Activated naive CD8-positive, alpha-beta T cell (primary cell): ENCODE results near the gene NEDD4.
"Not testable (repeated sequence)": the region's sequence is repeated elsewhere in the genome, so short reads cannot be mapped to it uniquely, and the experiment has no call there.

Experiments used
- H3K27ac Mint-ChIP-seq: one replicate; pipeline ENCODE4 v1.8.0; 2021; ENCODE audit warnings: mixed read lengths
- H3K27me3 Mint-ChIP-seq: one replicate; pipeline ENCODE4 v1.8.0; 2021; ENCODE audit warnings: mixed read lengths
- H3K36me3 Mint-ChIP-seq: one replicate; pipeline ENCODE4 v1.8.0; 2021; ENCODE audit warnings: mixed read lengths
- H3K4me1 Mint-ChIP-seq: one replicate; pipeline ENCODE4 v1.8.0; 2021; ENCODE audit warnings: low read depth, mixed read lengths
- H3K4me3 Mint-ChIP-seq: one replicate; pipeline ENCODE4 v1.8.0; 2021; ENCODE audit warnings: mild to moderate bottlenecking, mixed read lengths
- H3K9me3 Mint-ChIP-seq: one replicate; pipeline ENCODE4 v1.8.0; 2021; ENCODE audit warnings: low read depth, mixed read lengths

The NEDD4 gene

DNA sequence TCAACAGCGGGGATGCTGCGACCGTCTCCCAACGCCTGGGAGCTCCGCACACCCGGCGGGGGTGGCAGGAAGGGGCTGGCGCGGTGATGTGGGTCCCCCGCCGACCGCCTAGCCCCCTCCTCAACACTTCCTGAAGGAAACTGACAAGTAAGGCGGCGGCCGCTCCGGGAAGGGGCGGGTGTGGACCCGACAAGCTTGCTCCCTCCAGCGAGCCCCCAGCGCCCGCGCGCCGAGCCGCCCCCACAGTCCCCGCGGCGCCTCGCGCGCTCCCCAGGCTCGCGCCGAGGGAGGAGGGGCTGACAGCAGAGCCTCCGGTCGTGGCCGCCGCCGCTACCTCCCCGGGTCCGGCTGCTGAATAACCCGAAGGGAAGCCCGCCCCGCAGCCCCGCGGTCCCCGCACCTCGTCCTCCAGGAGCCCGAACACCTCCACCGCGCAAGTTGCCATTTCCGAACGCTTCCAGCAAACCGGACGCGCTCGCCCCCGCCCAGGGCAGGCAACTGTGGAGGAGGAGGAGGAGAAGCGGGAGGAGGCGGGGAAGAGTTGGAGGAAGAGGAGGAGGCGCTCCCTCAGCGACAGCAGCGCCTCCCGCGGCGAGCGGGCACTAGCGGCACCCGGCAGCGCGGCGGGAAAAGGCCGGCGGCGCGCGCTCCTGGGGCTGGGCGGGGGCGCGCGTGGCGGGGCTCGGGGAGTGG, at the start of gene NEDD4:
Gene NEDD4 (minus strand): TSS at position 502 of the 693 bp plus-strand sequence. CDS start 57 bp downstream, at position 445.
- no peaks in the 10 kb centered on the region for H3K9me3 Mint-ChIP-seq

DNA sequence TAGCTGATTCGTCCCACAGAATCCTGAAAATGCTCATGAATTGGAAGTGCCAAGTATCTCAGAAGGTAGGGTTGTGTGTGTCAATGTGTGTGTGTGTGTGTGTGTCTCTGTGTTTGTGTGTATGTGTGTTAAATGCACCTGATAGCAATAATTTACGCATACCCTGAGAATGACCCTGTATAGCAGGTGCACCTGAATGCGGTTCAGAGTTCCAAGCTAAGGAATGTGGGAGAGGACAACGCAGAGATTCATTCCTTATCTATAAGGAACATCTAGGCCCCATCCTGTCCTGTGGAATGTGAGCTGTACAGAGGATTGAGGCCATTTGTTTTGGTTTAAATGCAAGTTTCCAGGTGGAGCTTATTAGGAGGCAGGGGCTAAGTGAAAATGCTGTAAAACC, 49.1 kb upstream of the NEDD4 start:
- Mint-ChIP-seq H3K36me3 (peaks cover 13% of the 10 kb centered on the region), H3K9me3 (peaks cover 23% of the 10 kb centered on the region), H3K4me1 (peaks cover 68% of the 10 kb centered on the region), H3K27me3 (no peaks in the 10 kb centered on the region), H3K27ac (peak overlapping the region; percentile 46), H3K4me3 (peak overlapping the region; percentile 68)

More for the DNA sequence above, at the start of gene NEDD4:
- Mint-ChIP-seq H3K27me3 (no peaks in the 10 kb centered on the region), H3K4me3 (peak within 1 kb of the TSS; percentile 93), H3K27ac (peak within 1 kb of the TSS; percentile 41), H3K4me1 (peaks cover 20% of the 10 kb centered on the region), H3K36me3 (no peaks in the 10 kb centered on the region)

DNA sequence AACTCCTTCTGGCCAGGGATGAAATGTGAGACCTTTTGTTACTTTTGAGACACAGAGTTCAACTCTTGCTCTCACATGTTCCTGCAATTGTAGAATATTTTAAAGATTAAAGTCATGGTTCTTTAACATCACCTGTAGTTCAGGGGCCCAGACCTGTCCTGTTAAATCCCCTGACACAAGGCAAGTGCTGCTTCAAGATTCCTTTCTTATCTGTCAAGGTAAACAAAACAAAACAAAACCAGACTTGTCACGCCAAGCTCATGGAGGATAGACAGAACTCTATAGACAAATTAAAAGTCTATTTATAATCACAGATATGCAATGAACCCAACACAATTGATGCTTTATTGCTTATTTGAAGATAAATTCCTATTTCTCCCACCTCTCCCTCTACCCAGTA, 48.6 kb upstream of the NEDD4 start:
- Mint-ChIP-seq H3K36me3 (peaks cover 13% of the 10 kb centered on the region), H3K4me1 (peaks cover 73% of the 10 kb centered on the region), H3K27ac (peak overlapping the region; percentile 46), H3K4me3 (peak overlapping the region; percentile 68), H3K27me3 (no peaks in the 10 kb centered on the region), H3K9me3 (peaks cover 23% of the 10 kb centered on the region)

DNA sequence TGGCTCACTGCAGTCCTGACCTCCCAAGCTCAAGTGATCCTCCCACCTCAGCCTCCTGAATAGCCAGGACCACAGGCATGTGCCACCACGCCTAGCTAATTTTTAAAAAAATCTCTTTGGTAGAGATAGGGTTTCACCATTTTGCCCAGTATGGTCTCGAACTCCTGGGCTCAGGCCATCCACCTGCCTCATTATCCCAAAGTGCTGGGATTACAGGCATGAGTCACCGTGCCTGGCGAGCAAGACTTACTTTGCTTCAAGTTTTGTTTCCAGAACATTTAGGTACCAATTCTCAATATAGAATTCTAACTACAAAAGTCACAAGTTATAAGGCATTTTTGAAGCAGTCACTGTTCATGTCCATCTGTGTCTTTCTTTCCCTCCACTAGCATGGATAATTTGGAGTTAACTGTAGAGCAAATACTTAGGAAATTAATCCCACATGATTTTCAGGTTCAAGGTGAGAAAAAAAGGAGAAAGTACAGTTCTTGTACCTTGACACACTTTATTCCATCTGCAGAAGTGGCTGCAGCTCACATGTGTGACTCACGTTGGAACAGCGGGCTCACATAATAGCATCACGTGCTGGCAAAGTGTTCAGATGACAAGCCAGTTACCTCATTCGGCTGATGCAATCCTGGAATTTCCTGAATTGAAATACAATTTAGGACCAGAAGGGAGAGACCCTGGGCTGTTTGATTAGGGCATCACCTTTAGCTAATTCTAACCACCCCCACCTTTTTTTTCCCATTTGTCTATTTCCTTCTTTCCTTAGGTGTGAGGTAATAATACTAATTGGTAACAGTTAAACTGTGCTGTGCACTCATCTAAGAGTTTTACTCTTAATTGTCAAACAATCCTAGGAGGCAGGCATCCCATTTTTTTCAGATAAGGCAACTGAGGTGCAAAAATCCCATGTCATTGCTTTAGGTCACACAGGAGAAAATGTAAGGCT, 46.9 kb upstream of the NEDD4 start:
- H3K4me1 Mint-ChIP-seq, result peaks cover 74% of the 10 kb centered on the region
- H3K9me3 Mint-ChIP-seq, result peaks cover 16% of the 10 kb centered on the region
- peaks cover 7% of the 10 kb centered on the region for H3K36me3 Mint-ChIP-seq
- peak overlapping the region; percentile 64 for H3K27ac Mint-ChIP-seq
- peak overlapping the region; percentile 30 for H3K4me3 Mint-ChIP-seq
- no peaks in the 10 kb centered on the region for H3K27me3 Mint-ChIP-seq

DNA sequence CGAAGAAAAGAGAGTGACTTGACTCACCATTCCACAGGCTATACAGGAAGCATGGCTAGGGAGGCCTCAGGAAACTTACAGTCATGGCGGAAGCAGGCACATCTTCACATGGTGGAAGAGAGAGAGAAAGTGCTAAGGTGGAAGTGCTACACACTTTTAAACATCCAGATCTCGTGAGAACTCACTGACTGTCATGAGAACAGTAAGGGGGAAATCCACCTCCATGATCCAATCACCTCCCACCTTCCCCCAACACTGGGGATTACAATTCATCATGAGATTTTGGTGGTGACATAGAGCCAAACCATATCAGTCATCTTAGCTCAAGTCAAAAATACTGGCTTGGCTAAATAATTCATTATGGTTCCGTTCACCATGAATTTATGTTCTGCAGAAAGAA, 45.3 kb upstream of the NEDD4 start:
- H3K4me3 Mint-ChIP-seq, result peak overlapping the region; percentile 57
- peaks cover 4% of the 10 kb centered on the region for H3K36me3 Mint-ChIP-seq
- peaks cover 8% of the 10 kb centered on the region for H3K9me3 Mint-ChIP-seq
- no peaks in the 10 kb centered on the region for H3K27me3 Mint-ChIP-seq
- H3K4me1 Mint-ChIP-seq, result peaks cover 65% of the 10 kb centered on the region
- peak overlapping the region; percentile 85 for H3K27ac Mint-ChIP-seq

DNA sequence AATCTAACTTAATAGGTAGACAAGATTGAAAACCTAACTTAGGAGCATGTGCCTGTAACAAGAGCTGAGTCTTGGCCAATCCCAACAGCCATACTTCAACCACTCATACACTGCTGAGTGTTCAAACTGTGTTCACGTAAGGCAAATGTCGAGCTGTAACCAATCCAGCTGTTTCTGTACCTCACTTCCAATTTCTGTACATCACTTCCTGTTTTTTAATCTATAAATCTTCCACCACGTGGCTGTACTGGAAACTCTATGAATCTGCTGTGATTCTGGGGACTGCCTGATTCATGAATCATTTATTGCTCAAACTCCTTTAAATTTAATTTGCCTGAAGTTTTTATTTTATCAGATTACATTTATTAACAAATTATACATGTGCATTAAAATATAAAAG, 44.6 kb upstream of the NEDD4 start:
- H3K27me3 Mint-ChIP-seq, result no peaks in the 10 kb centered on the region
- peaks cover 4% of the 10 kb centered on the region for H3K36me3 Mint-ChIP-seq
- H3K4me1 Mint-ChIP-seq, result peaks cover 59% of the 10 kb centered on the region
- peaks cover 3% of the 10 kb centered on the region for H3K9me3 Mint-ChIP-seq
- H3K4me3 Mint-ChIP-seq, result no peak overlapping the region
- peak overlapping the region; percentile 50 for H3K27ac Mint-ChIP-seq

DNA sequence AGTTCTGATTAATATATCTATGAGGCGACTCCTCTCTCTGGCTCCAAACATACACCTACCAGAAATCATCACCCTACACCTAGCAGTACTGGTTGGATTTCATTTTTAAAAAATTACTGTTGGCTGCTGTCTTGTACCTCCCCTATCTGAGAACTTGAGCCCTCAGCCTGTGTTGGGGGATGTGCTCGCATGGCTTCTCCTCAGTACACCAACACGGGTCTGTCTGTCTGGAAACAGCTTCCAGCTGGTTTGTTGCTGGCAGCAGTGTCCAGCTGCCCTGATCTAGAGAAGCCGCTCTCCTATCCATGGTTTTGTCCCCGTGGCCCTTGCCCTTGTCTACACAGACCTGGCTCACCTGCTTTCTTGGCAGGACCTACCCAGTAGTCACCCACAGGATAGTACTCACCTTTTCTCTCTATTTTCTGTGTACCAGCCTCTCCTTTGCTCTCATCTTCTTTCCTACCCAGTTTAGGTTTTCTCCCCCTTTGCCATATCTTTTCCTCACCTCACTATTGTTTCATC, 43.2 kb upstream of the NEDD4 start:
- H3K4me3 Mint-ChIP-seq, result no peak overlapping the region
- no peak overlapping the region for H3K27ac Mint-ChIP-seq
- H3K9me3 Mint-ChIP-seq, result peaks cover 3% of the 10 kb centered on the region
- peaks cover 44% of the 10 kb centered on the region for H3K4me1 Mint-ChIP-seq
- H3K27me3 Mint-ChIP-seq, result no peaks in the 10 kb centered on the region
- H3K36me3 Mint-ChIP-seq, result peaks cover 4% of the 10 kb centered on the region

DNA sequence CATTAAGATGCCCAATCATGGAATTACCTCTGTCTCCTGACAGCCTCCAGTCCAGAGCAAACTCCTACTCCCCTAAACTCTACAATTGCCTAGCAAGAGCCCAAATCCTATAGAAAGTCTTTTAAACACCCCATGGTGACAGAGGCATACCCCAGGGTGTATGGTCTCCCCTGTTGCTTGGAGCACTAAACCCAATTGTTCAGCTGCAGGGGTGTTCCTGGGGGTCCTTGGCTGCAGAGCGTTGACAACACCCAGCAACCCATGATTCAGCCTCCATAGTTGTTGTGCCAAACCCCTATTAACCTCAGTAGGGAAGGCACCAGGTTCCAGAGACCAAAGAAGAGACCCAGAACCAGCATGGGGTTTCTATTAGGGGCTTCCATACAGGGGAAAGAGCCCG, 41.8 kb upstream of the NEDD4 start:
- Mint-ChIP-seq H3K36me3 (peaks cover 4% of the 10 kb centered on the region), H3K27ac (no peak overlapping the region), H3K27me3 (no peaks in the 10 kb centered on the region), H3K4me3 (no peak overlapping the region), H3K4me1 (peaks cover 33% of the 10 kb centered on the region), H3K9me3 (peaks cover 3% of the 10 kb centered on the region)

DNA sequence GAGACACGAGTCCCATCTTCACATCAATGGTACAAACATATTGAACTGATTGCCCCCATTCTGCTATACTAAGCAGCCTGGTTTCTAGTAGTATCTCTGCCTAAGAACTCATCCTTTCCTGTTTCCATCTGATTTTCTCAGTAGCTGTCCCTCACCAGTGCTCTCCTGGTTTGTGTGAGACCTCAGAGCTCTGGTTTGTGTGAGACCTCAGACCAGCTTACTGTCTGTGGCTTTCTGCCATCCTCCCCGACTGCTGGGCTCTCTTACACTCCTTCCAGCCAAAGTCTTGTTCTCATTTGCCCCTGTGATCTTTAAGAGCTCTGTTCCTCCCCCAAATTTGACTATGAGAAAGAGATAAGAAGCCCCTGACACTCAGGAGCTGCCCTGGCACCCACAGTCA, 41.1 kb upstream of the NEDD4 start:
- H3K4me3 Mint-ChIP-seq, result no peak overlapping the region

DNA sequence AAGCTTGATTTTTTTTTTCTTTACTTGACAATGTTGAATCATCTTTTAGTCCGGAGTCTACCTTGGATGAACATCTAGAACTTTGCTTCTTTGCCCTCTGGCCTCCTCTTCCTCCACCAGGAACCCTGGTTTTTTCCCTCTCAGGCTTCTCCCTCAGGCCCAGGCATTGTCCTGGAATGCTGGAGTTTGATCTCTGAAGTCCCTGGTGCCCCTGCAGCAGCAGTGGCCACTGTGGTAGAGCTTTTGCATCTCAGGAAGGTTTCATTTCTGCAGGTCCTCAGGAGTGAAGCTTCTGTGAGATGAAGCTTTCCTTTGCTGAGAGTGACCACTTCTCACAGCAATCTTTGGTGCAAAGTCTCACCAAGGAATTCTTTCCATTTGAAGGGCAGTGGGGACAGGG, 39.0 kb upstream of the NEDD4 start:
- Mint-ChIP-seq H3K27me3 (no peaks in the 10 kb centered on the region), H3K4me3 (no peak overlapping the region), H3K27ac (no peak overlapping the region), H3K4me1 (peaks cover 12% of the 10 kb centered on the region), H3K9me3 (no peaks in the 10 kb centered on the region), H3K36me3 (peaks cover 2% of the 10 kb centered on the region)

More for the DNA sequence above, 41.1 kb upstream of the NEDD4 start:
- Mint-ChIP-seq H3K9me3 (peaks cover 3% of the 10 kb centered on the region), H3K27ac (no peak overlapping the region), H3K4me1 (peaks cover 29% of the 10 kb centered on the region), H3K27me3 (no peaks in the 10 kb centered on the region), H3K36me3 (peaks cover 4% of the 10 kb centered on the region)

DNA sequence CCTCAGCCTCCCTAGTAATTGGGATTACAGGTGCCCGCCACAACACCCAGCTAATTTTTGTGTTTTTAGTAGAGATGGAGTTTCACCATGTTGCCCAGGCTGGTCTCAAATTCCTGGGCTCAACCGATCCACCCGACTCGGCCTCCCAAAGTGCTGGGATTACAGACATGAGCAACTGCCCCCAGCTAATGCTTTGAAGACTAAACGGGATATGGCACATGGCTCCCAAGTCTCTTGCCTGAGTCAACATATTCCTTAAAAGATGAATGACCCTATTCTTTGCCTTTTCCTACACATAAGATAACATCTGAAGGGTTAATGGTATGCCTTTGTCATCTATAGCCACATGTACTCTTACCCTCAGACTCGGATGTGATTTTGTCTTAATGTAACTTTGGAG, 38.4 kb upstream of the NEDD4 start:
- H3K9me3 Mint-ChIP-seq, result no peaks in the 10 kb centered on the region
- H3K36me3 Mint-ChIP-seq, result peaks cover 2% of the 10 kb centered on the region
- peaks cover 8% of the 10 kb centered on the region for H3K4me1 Mint-ChIP-seq
- no peaks in the 10 kb centered on the region for H3K27me3 Mint-ChIP-seq
- H3K4me3 Mint-ChIP-seq, result no peak overlapping the region
- H3K27ac Mint-ChIP-seq, result no peak overlapping the region

DNA sequence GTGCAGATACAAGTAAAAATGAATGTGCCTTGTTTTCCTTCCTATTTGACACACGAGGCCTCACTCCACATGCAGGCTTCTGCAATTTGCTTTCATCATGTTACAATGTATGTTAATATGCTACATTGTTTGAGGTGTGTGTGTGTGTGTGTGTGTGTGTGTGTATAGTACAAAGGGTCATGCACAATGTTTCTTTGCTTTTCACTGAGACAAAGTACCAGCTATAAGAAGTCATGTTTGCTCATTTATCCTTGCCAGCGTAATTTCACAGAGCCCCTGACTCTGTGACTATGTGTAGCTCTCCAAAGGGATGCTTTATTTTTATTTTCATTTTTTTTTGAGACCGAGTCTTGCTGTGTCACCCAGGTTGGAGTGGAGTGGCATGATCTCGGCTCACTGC, 38.0 kb upstream of the NEDD4 start:
- H3K4me3 Mint-ChIP-seq, result no peak overlapping the region

DNA sequence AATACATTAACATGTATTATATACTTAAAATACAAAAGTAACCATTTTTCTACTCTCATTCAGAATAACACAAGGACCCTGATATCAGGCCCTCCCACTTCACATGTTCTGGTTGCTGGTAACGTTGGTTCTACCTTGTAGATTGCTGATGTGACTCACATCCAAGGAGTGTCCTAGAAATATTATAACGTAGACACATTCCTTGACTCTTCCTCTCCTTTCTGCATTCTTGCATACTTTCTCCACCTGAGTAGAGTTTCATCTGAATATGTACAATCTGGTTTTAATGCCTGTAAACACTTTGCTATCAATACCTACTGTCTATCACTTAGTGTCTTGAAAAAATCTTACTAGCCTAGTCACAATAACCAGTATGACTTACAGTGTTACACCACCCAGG, 35.0 kb upstream of the NEDD4 start:
- Mint-ChIP-seq H3K27me3 (no peaks in the 10 kb centered on the region), H3K9me3 (peaks cover 3% of the 10 kb centered on the region), H3K27ac (no peak overlapping the region), H3K36me3 (no peaks in the 10 kb centered on the region), H3K4me3 (no peak overlapping the region), H3K4me1 (no peaks in the 10 kb centered on the region)

More for the DNA sequence above, 38.0 kb upstream of the NEDD4 start:
- Mint-ChIP-seq H3K9me3 (no peaks in the 10 kb centered on the region), H3K36me3 (peaks cover 2% of the 10 kb centered on the region), H3K27ac (no peak overlapping the region), H3K4me1 (peaks cover 8% of the 10 kb centered on the region), H3K27me3 (no peaks in the 10 kb centered on the region)

DNA sequence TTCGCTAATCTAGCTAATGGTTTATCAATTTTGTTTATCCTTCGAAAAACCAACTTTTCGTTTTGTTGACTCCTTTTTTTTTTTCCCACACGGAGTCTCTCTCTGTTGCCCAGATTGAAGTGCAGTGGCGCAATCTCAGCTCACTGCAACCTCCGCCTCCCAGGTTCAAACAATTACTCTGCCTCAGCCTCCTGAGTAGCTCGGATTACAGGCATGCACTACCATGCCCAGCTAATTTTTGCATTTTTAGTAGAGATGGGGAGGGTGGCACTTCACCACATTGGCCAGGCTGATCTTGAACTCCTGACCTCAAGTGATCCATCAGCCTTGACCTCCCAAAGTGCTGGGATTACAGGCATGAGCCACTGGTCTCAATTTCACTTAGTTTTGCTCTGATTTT, 29.7 kb upstream of the NEDD4 start:
- not testable (repeated sequence) for H3K4me3 Mint-ChIP-seq, H3K36me3 Mint-ChIP-seq, H3K4me1 Mint-ChIP-seq, H3K27ac Mint-ChIP-seq, H3K27me3 Mint-ChIP-seq, H3K9me3 Mint-ChIP-seq

DNA sequence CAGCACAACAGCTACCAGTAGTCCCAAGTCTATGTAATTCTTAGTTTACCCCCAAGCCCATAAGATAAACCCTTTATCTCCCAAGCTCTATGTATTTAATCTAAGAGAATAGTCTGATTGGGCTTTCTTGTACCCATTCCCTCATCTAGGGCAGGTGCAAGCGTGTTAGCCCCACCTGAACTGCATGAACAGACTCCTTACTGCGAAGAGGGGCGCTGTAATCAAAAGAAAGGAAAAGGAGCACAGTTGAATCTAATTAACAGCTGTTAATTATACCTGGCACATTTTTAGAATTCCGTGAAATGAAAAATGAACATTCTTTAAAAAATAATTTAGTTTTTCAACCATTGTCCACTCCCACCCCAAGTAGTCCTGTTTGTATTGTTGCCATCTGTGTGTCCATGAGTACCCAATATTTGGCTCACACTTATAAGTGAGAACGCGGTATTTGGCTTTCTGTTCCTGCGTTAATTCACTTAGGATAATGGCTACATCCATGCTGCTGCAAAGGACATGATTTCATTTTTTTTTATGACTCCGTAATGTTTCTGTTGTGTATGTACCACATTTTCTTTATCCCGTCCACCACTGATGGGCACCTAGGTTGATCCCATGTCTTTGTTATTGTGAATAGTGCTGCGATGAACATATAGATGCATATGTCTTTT, 26.5 kb upstream of the NEDD4 start:
- Mint-ChIP-seq H3K9me3 (peaks cover 3% of the 10 kb centered on the region), H3K4me3 (no peak overlapping the region), H3K27ac (no peak overlapping the region), H3K27me3 (peaks cover 2% of the 10 kb centered on the region), H3K36me3 (peaks cover 4% of the 10 kb centered on the region), H3K4me1 (no peaks in the 10 kb centered on the region)
